ENCODE measurements around the gene BHMT.

Gene BHMT

GRCh38 chr5:79112703-79113058 is 1.1 kb downstream of the BHMT start:
- TF ChIP-seq, protein P1, sequence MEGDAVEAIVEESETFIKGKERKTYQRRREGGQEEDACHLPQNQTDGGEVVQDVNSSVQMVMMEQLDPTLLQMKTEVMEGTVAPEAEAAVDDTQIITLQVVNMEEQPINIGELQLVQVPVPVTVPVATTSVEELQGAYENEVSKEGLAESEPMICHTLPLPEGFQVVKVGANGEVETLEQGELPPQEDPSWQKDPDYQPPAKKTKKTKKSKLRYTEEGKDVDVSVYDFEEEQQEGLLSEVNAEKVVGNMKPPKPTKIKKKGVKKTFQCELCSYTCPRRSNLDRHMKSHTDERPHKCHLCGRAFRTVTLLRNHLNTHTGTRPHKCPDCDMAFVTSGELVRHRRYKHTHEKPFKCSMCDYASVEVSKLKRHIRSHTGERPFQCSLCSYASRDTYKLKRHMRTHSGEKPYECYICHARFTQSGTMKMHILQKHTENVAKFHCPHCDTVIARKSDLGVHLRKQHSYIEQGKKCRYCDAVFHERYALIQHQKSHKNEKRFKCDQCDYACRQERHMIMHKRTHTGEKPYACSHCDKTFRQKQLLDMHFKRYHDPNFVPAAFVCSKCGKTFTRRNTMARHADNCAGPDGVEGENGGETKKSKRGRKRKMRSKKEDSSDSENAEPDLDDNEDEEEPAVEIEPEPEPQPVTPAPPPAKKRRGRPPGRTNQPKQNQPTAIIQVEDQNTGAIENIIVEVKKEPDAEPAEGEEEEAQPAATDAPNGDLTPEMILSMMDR (IDR thresholded peaks at IDR 0.05; ENCODE audit: insufficient read depth, low read length, poor library complexity, severe bottlenecking): no peak
- no peak overlapping the region for H3K4me3 ChIP-seq (replicated peaks; ENCODE audit: low read depth, low read length)
- DNase-seq (ENCODE audit: extremely low read depth, insufficient read length): no peak
- no peaks in the 10 kb centered on the region for H3K36me3 ChIP-seq (ENCODE audit: control insufficient read depth, insufficient read depth, low read length)
- H3K27me3 ChIP-seq (replicated peaks; ENCODE audit: control insufficient read depth, insufficient read depth, low read length): no peaks in the 10 kb centered on the region; the same call in 1 of the 2 replicates

DNA sequence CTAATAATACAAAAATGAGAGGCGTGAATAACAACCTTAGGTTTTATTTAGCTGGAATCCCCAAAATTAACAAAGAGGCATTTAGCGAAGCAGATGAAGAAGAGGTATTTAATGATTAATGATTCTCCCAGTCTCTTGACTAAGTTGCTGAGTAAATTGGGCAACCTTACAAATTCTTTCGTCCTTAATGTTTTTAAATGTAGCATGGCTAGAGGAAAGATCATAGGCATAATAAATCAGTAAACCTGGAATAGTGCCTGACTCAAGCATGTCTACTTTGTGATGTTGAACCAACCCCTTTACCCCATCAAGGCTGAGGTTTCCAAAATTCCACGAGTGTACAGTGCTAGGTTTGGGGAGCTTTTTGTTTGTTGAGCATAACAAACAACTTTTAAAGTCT is 7.9 kb downstream of the BHMT start:
- Histone ChIP-seq H3K36me3 (ENCODE audit: control insufficient read depth, insufficient read depth, low read length) (no peaks in the 10 kb centered on the region), H3K27me3 (replicated peaks; ENCODE audit: control insufficient read depth, insufficient read depth, low read length) (no peaks in the 10 kb centered on the region), H3K4me3 (replicated peaks; ENCODE audit: low read depth, low read length) (no peak overlapping the region)
- TF ChIP-seq, protein P1 (IDR thresholded peaks at IDR 0.05; ENCODE audit: insufficient read depth, low read length, poor library complexity, severe bottlenecking): no peak
- DNase-seq (ENCODE audit: extremely low read depth, insufficient read length): no peak

DNA sequence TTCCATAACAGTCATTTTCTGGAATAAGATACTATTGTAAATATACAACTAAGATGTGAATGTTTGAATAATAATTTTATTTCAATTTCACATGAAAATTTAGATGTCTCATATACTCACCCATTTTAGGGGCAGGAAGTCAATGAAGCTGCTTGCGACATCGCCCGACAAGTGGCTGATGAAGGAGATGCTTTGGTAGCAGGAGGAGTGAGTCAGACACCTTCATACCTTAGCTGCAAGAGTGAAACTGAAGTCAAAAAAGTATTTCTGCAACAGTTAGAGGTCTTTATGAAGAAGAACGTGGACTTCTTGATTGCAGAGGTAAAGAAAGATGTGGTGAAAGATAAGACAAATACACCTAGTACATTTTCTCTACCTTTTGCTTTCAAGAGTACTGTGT is 8.6 kb downstream of the BHMT start:
- Histone ChIP-seq H3K27me3 (replicated peaks; ENCODE audit: control insufficient read depth, insufficient read depth, low read length) (no peaks in the 10 kb centered on the region), H3K36me3 (ENCODE audit: control insufficient read depth, insufficient read depth, low read length) (no peaks in the 10 kb centered on the region), H3K4me3 (replicated peaks; ENCODE audit: low read depth, low read length) (no peak overlapping the region)
- no peak for DNase-seq (ENCODE audit: extremely low read depth, insufficient read length)
- TF ChIP-seq, protein P1 (IDR thresholded peaks at IDR 0.05; ENCODE audit: insufficient read depth, low read length, poor library complexity, severe bottlenecking): no peak

DNA sequence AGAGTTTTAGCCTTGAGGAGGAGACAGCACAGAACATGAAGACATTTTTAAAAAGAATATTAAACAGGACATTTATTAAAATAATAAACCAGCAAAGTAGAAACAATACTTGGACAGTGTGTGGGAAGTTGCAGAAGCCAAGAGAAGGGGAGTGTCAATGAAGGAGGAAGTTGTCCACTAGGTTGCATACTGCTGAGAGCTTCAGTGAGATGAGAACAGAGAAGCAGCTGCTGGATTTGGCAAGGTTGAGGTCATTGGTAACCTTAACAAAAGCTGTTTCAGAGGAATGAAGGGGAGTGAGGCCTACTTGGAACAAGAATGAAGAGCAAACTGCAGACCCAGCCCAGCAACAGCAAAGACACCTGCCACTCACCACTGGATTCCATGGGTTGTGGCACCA is 11.4 kb downstream of the BHMT start:
- no peak for DNase-seq (ENCODE audit: extremely low read depth, insufficient read length)
- TF ChIP-seq, protein P1 (IDR thresholded peaks at IDR 0.05; ENCODE audit: insufficient read depth, low read length, poor library complexity, severe bottlenecking): no peak
- H3K36me3 ChIP-seq (ENCODE audit: control insufficient read depth, insufficient read depth, low read length): no peaks in the 10 kb centered on the region
- H3K4me3 ChIP-seq (replicated peaks; ENCODE audit: low read depth, low read length): no peak overlapping the region
- no peaks in the 10 kb centered on the region for H3K27me3 ChIP-seq (replicated peaks; ENCODE audit: control insufficient read depth, insufficient read depth, low read length)

DNA sequence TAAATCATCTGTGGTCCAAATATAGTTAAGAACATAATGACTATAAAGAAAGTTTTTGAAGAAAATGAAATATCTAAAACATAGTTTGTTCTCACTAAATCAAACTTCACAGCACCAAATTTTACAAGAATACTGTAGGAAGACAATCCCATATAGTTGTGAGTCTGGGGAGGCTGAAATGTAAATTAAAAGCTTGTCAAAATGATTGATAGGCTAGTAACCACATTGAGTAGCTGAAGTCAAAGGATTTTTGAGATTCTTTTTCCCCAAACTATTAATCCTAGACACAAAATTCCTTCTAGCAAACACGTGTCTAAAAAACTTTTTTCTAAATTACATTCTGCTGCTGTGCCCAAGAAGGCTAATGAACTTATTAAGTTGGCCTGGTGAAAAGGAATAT is 13.0 kb downstream of the BHMT start:
- Histone ChIP-seq H3K36me3 (ENCODE audit: control insufficient read depth, insufficient read depth, low read length) (no peaks in the 10 kb centered on the region), H3K27me3 (replicated peaks; ENCODE audit: control insufficient read depth, insufficient read depth, low read length) (no peaks in the 10 kb centered on the region), H3K4me3 (replicated peaks; ENCODE audit: low read depth, low read length) (no peak overlapping the region)
- DNase-seq (ENCODE audit: extremely low read depth, insufficient read length): no peak
- TF ChIP-seq, protein P1 (IDR thresholded peaks at IDR 0.05; ENCODE audit: insufficient read depth, low read length, poor library complexity, severe bottlenecking): no peak

- Histone ChIP-seq H3K36me3 (ENCODE audit: control insufficient read depth, insufficient read depth, low read length) (no peaks in the 10 kb centered on the region), H3K27me3 (replicated peaks; ENCODE audit: control insufficient read depth, insufficient read depth, low read length) (no peaks in the 10 kb centered on the region), H3K4me3 (replicated peaks; ENCODE audit: low read depth, low read length) (no peak overlapping the region)
- no peak for DNase-seq (ENCODE audit: extremely low read depth, insufficient read length)
- TF ChIP-seq, protein P1 (IDR thresholded peaks at IDR 0.05; ENCODE audit: insufficient read depth, low read length, poor library complexity, severe bottlenecking): no peak
These were observed 19.2 kb downstream of the BHMT start for GRCh38 chr5:79130781-79131180.

All from GM06990 (cell line).